ENCODE data around the gene TMEM222. TPM values are rescaled to one million over a fixed set of nuclear protein-coding genes. Genes with fewer than 3 reads are reported as not detected.

The TMEM222 gene, protein sequence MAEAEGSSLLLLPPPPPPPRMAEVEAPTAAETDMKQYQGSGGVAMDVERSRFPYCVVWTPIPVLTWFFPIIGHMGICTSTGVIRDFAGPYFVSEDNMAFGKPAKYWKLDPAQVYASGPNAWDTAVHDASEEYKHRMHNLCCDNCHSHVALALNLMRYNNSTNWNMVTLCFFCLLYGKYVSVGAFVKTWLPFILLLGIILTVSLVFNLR
- total RNA-seq (10 to 100 TPM; 23.7 to 44.0 (median 41.9) TPM), polyA plus RNA-seq (10 to 100 TPM; 58.5 to 66.1 TPM), total RNA-seq (25.0 reads per million, percentile 55 among the genes with 10 or more reads in this experiment)

GRCh38 chr1:27321813-27322568 lies at the start of gene TMEM222:
Gene TMEM222, plus strand, starts transcription at chr1:27322163. Its CDS starts 35 bp downstream, at chr1:27322198.
- peaks cover 0 to 5% (median 3%) of the 10 kb centered on the region in 5 donors for H3K27me3 Mint-ChIP-seq
- H3K4me3 ChIP-seq (ENCODE audit: low read length): peak within 1 kb of the TSS; percentile 91

GRCh38 chr1:27274204-27274603 lies 47.8 kb upstream of the TMEM222 start:
- no peak overlapping the region for H3K4me3 Mint-ChIP-seq
- POLR2A ChIA-PET: interaction anchor here (0.6 kb wide), 1 partner anchor 35 kb away, joined by 3 read pairs; no protein-coding TSS in a partner anchor

More at GRCh38 chr1:27321813-27322568, at the start of gene TMEM222:
- ATAC-seq (peak; percentile 98), DNase-seq (peak; percentile 94 to 99 (median 97))
- Mint-ChIP-seq H3K4me3 (peak within 1 kb of the TSS; percentile 91 to 99 (median 96)), H3K36me3 (peaks cover 0 to 20% (median 0%) of the 10 kb centered on the region in 5 donors), H3K9me3 (no peaks in the 10 kb centered on the region), H3K27ac (peak within 1 kb of the TSS; percentile 88 to 97 (median 93)), H3K4me1 (peaks cover 22 to 59% (median 54%) of the 10 kb centered on the region in 7 donors)
- Histone ChIP-seq H3K9me3 (ENCODE audit: control insufficient read depth in 2 of 3, low read length in 3 of 3) (no peaks in the 10 kb centered on the region), H3K4me1 (ENCODE audit: control insufficient read depth in 2 of 2, insufficient read depth in 2 of 2, low read length in 2 of 2) (peaks cover 18 to 22% of the 10 kb centered on the region in 2 donors), H3K36me3 (ENCODE audit: control insufficient read depth in 2 of 3, insufficient read depth in 3 of 3, low read length in 3 of 3) (peaks cover 0 to 26% (median 0%) of the 10 kb centered on the region in 3 experiments), H3K27ac (ENCODE audit: low read depth, low read length) (peak within 1 kb of the TSS; percentile 95), H3K27me3 (ENCODE audit: control insufficient read depth in 2 of 2, insufficient read depth in 2 of 2, low read length in 2 of 2) (no peaks in the 10 kb centered on the region)
- ChIA-PET CTCF (interaction anchor here (1.0 to 1.7 kb wide), 2 partner anchors 11 to 44 kb away, joined by 3 to 10 read pairs; no protein-coding TSS in a partner anchor), POLR2A (interaction anchor here (0.8 to 4.0 kb wide), 4 partner anchors 21 to 341 kb away, joined by 3 to 28 read pairs (median 5); partner anchors contain the start of gene SYTL1)
- intact Hi-C loops (cut with micrococcal nuclease): loop anchor here (1.0 to 10.0 kb wide), 14 partner anchors 20 to 765 kb away; partner anchors contain the start of genes AHDC1 (in 2 of the 2), WDTC1 (in 2 of the 2), EYA3 (in 1 of the 2) and FAM76A (in 1 of the 2)

DNA sequence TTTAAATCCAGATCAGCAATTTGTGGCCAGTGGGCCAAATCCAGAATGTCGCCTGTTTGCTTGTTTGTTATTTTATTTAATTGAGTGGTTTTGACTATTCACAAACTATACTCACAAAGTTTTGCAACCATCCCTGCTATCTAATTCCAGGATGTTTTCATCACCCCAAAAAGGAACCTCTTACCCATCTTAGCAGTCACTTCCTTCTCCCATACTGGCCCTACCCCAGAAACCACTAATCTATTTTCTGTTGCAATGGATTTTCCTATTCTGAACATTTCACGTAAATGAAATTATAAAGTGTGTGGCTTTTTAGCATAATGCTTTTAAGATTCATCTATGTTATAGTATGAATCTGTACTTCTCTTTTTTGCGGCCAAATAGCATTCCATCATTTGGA lies 46.3 kb upstream of the TMEM222 start:
- Mint-ChIP-seq H3K4me3 (no peak overlapping the region), H3K27ac (peak overlapping the region in 1 of 9 donors; percentile 34), H3K4me1 (peaks cover 0 to 8% (median 0%) of the 10 kb centered on the region in 7 donors), H3K36me3 (peaks cover 10 to 47% (median 37%) of the 10 kb centered on the region in 5 donors), H3K27me3 (no peaks in the 10 kb centered on the region), H3K9me3 (peaks cover 0 to 15% (median 2%) of the 10 kb centered on the region in 11 donors)
- intact Hi-C loops (cut with micrococcal nuclease): no loop called here
- H3K27me3 ChIP-seq (ENCODE audit: control insufficient read depth in 2 of 2, insufficient read depth in 2 of 2, low read length in 2 of 2): no peaks in the 10 kb centered on the region
- DNase-seq: no peak
- H3K4me3 ChIP-seq (ENCODE audit: low read length): no peak overlapping the region
- peaks cover 0 to 4% (median 0%) of the 10 kb centered on the region in 3 experiments for H3K36me3 ChIP-seq (ENCODE audit: control insufficient read depth in 2 of 3, insufficient read depth in 3 of 3, low read length in 3 of 3)
- H3K4me1 ChIP-seq (ENCODE audit: control insufficient read depth in 2 of 2, insufficient read depth in 2 of 2, low read length in 2 of 2): no peaks in the 10 kb centered on the region
- ChIA-PET CTCF (no interaction called here), POLR2A (no interaction called here)
- peak; percentile 57 for ATAC-seq
- H3K27ac ChIP-seq (ENCODE audit: low read depth, low read length): no peak overlapping the region
- no peaks in the 10 kb centered on the region for H3K9me3 ChIP-seq (ENCODE audit: control insufficient read depth in 2 of 3, low read length in 3 of 3)

More at GRCh38 chr1:27274204-27274603, 47.8 kb upstream of the TMEM222 start:
- Mint-ChIP-seq H3K4me1 (peaks cover 0 to 8% (median 3%) of the 10 kb centered on the region in 7 donors), H3K27me3 (no peaks in the 10 kb centered on the region), H3K27ac (peak overlapping the region in 1 of 9 donors; percentile 57), H3K9me3 (peaks cover 0 to 15% (median 2%) of the 10 kb centered on the region in 11 donors), H3K36me3 (peaks cover 13 to 54% (median 44%) of the 10 kb centered on the region in 5 donors)
- Histone ChIP-seq H3K4me3 (ENCODE audit: low read length) (no peak overlapping the region), H3K9me3 (ENCODE audit: control insufficient read depth in 2 of 3, low read length in 3 of 3) (no peaks in the 10 kb centered on the region), H3K27ac (ENCODE audit: low read depth, low read length) (no peak overlapping the region), H3K36me3 (ENCODE audit: control insufficient read depth in 2 of 3, insufficient read depth in 3 of 3, low read length in 3 of 3) (peaks cover 0 to 4% (median 0%) of the 10 kb centered on the region in 3 experiments), H3K27me3 (ENCODE audit: control insufficient read depth in 2 of 2, insufficient read depth in 2 of 2, low read length in 2 of 2) (no peaks in the 10 kb centered on the region), H3K4me1 (ENCODE audit: control insufficient read depth in 2 of 2, insufficient read depth in 2 of 2, low read length in 2 of 2) (no peaks in the 10 kb centered on the region)
- intact Hi-C loops (cut with micrococcal nuclease): no loop called here
- CTCF ChIA-PET: no interaction called here
- ATAC-seq (no peak), DNase-seq (no peak)

- Histone ChIP-seq H3K4me3 (ENCODE audit: low read length) (no peak overlapping the region), H3K27ac (ENCODE audit: low read depth, low read length) (no peak overlapping the region), H3K36me3 (ENCODE audit: control insufficient read depth in 2 of 3, insufficient read depth in 3 of 3, low read length in 3 of 3) (peaks cover 0 to 30% (median 11%) of the 10 kb centered on the region in 3 experiments), H3K27me3 (ENCODE audit: control insufficient read depth in 2 of 2, insufficient read depth in 2 of 2, low read length in 2 of 2) (no peaks in the 10 kb centered on the region), H3K4me1 (ENCODE audit: control insufficient read depth in 2 of 2, insufficient read depth in 2 of 2, low read length in 2 of 2) (no peaks in the 10 kb centered on the region), H3K9me3 (ENCODE audit: control insufficient read depth in 2 of 3, low read length in 3 of 3) (no peaks in the 10 kb centered on the region)
- Mint-ChIP-seq H3K9me3 (no peaks in the 10 kb centered on the region), H3K4me3 (no peak overlapping the region), H3K4me1 (peaks cover 0 to 12% (median 3%) of the 10 kb centered on the region in 7 donors), H3K27ac (peak overlapping the region in 5 of 9 donors; percentile 14 to 72 (median 57)), H3K36me3 (peaks cover 7 to 31% (median 11%) of the 10 kb centered on the region in 5 donors), H3K27me3 (no peaks in the 10 kb centered on the region)
- ChIA-PET POLR2A (no interaction called here), CTCF (interaction anchor here (0.5 to 9.4 kb wide), 20 partner anchors 9 to 250 kb away, joined by 3 to 90 read pairs (median 4); no protein-coding TSS in a partner anchor)
- intact Hi-C loops (cut with micrococcal nuclease): loop anchor here (1.0 kb wide), 5 partner anchors 50 to 240 kb away; partner anchors contain the start of gene WDTC1 (in 1 of the 2)
- ATAC-seq (peak; percentile 96), DNase-seq (peak; percentile 70 to 88 (median 85))
Observed at GRCh38 chr1:27284425-27285273, 37.3 kb upstream of the TMEM222 start.

GRCh38 chr1:27285274-27285660 lies 36.7 kb upstream of the TMEM222 start:
- no peaks in the 10 kb centered on the region for H3K4me1 ChIP-seq (ENCODE audit: control insufficient read depth in 2 of 2, insufficient read depth in 2 of 2, low read length in 2 of 2)
- no peaks in the 10 kb centered on the region for H3K27me3 Mint-ChIP-seq
- H3K36me3 Mint-ChIP-seq: peaks cover 7 to 33% (median 11%) of the 10 kb centered on the region in 5 donors
- POLR2A ChIA-PET: interaction anchor here (1.0 kb wide), 1 partner anchor 383 kb away, joined by 4 read pairs; no protein-coding TSS in a partner anchor
- DNase-seq (no peak), ATAC-seq (no peak)
- CTCF ChIA-PET: interaction anchor here (1.0 to 9.4 kb wide), 6 partner anchors 136 to 241 kb away, joined by 3 to 90 read pairs (median 7); no protein-coding TSS in a partner anchor
- intact Hi-C loops (cut with micrococcal nuclease): no loop called here
- H3K4me3 ChIP-seq (ENCODE audit: low read length): no peak overlapping the region
- no peak overlapping the region for H3K27ac ChIP-seq (ENCODE audit: low read depth, low read length)
- no peak overlapping the region for H3K27ac Mint-ChIP-seq
- H3K36me3 ChIP-seq (ENCODE audit: control insufficient read depth in 2 of 3, insufficient read depth in 3 of 3, low read length in 3 of 3): peaks cover 0 to 32% (median 11%) of the 10 kb centered on the region in 3 experiments
- no peaks in the 10 kb centered on the region for H3K27me3 ChIP-seq (ENCODE audit: control insufficient read depth in 2 of 2, insufficient read depth in 2 of 2, low read length in 2 of 2)
- no peaks in the 10 kb centered on the region for H3K9me3 Mint-ChIP-seq
- H3K4me3 Mint-ChIP-seq: no peak overlapping the region
- H3K4me1 Mint-ChIP-seq: peaks cover 0 to 12% (median 3%) of the 10 kb centered on the region in 7 donors
- H3K9me3 ChIP-seq (ENCODE audit: control insufficient read depth in 2 of 3, low read length in 3 of 3): no peaks in the 10 kb centered on the region
